Subcutaneous adipose tissue (tissue), 4 donors: Measurements from ENCODE around the gene RHOJ. TPM values are rescaled to one million over a fixed set of nuclear protein-coding genes. Genes with fewer than 3 reads are reported as not detected.

Experiments used
- CTCF ChIP-seq: fragments of 450-650 bp; IDR thresholded peaks from one replicate; pipeline ENCODE4 v1.5.1; 2016; ENCODE audit warnings: low read depth, mild to moderate bottlenecking, control low read depth, antibody characterized with exemption, moderate library complexity
- total RNA-seq, 4 donors: library from RNA; depleted of rRNA; stranded (reverse); fragments of >200 nt; gene quantifications; one replicate each; pipeline ENCODE4 v1.1.0, GENCODE V29; 2016

Gene RHOJ
- total RNA-seq, 4 donors from 2014 or later = 5.3 to 23.2 (median 8.4) TPM

- TF ChIP-seq CTCF = no peak
These were observed 36.9 kb downstream of the RHOJ start for GRCh38 chr14:63241096-63241495.

GRCh38 chr14:63243646-63244045, 39.4 kb downstream of the RHOJ start:
- no peak for TF ChIP-seq CTCF

- TF ChIP-seq CTCF = no peak
These were observed 41.6 kb downstream of the RHOJ start for GRCh38 chr14:63245893-63246292.

- TF ChIP-seq CTCF = no peak
These were observed 44.0 kb downstream of the RHOJ start for GRCh38 chr14:63248211-63248610.

GRCh38 chr14:63249092-63249491, 44.8 kb downstream of the RHOJ start:
- no peak for TF ChIP-seq CTCF

- no peak for TF ChIP-seq CTCF
These were observed 53.1 kb downstream of the RHOJ start for GRCh38 chr14:63257299-63257698.

GRCh38 chr14:63262446-63262845, 58.2 kb downstream of the RHOJ start:
- no peak for TF ChIP-seq CTCF
